NOMO-1 treated with dmso at 0.1 percent for 144 hours (cell line): ENCODE data around the gene CUBN.

ENCODE experiments used
- DNase-seq: peaks from one replicate; lab custom pipeline; 2025; ENCODE audit not compliant: unreplicated experiment; lab: John Stamatoyannopoulos, UW

The CUBN gene

GRCh38 chr10:17129741-17130140 lies at the start of gene CUBN:
TSS of gene CUBN (minus strand) at chr10:17129811. CDS start at chr10:17129765, 46 bp downstream.
- DNase-seq = no peak

GRCh38 chr10:17179002-17179401 lies 49.4 kb upstream of the CUBN start:
- peak; percentile 9 for DNase-seq

- no peak for DNase-seq
Observed at GRCh38 chr10:17178006-17178405, 48.4 kb upstream of the CUBN start.

- no peak for DNase-seq
Observed at GRCh38 chr10:17177014-17177413, 47.4 kb upstream of the CUBN start.

GRCh38 chr10:17176091-17176490 lies 46.5 kb upstream of the CUBN start:
- no peak for DNase-seq

- no peak for DNase-seq
Observed at GRCh38 chr10:17175551-17175950, 45.9 kb upstream of the CUBN start.

- no peak for DNase-seq
Observed at GRCh38 chr10:17174626-17175025, 45.0 kb upstream of the CUBN start.

- DNase-seq = no peak
Observed at GRCh38 chr10:17171141-17171641, 41.6 kb upstream of the CUBN start.

- no peak for DNase-seq
Observed at GRCh38 chr10:17169803-17170202, 40.2 kb upstream of the CUBN start.

- DNase-seq = no peak
Observed at GRCh38 chr10:17166699-17167098, 37.1 kb upstream of the CUBN start.

- no peak for DNase-seq
Observed at GRCh38 chr10:17162828-17163227, 33.2 kb upstream of the CUBN start.

GRCh38 chr10:17161775-17162174 lies 32.2 kb upstream of the CUBN start:
- no peak for DNase-seq

- no peak for DNase-seq
Observed at GRCh38 chr10:17157024-17157423, 27.4 kb upstream of the CUBN start.

GRCh38 chr10:17155826-17156225 lies 26.2 kb upstream of the CUBN start:
- DNase-seq = no peak

- no peak for DNase-seq
Observed at GRCh38 chr10:17154116-17154515, 24.5 kb upstream of the CUBN start.

GRCh38 chr10:17153321-17153720 lies 23.7 kb upstream of the CUBN start:
- DNase-seq = no peak

- no peak for DNase-seq
Observed at GRCh38 chr10:17151716-17152115, 22.1 kb upstream of the CUBN start.

GRCh38 chr10:17147884-17148489 lies 18.4 kb upstream of the CUBN start:
- DNase-seq = no peak

GRCh38 chr10:17146892-17147291 lies 17.3 kb upstream of the CUBN start:
- no peak for DNase-seq

GRCh38 chr10:17145239-17145638 lies 15.6 kb upstream of the CUBN start:
- no peak for DNase-seq

GRCh38 chr10:17144757-17145156 lies 15.1 kb upstream of the CUBN start:
- DNase-seq = no peak

- no peak for DNase-seq
Observed at GRCh38 chr10:17144032-17144431, 14.4 kb upstream of the CUBN start.

GRCh38 chr10:17143055-17143690 lies 13.6 kb upstream of the CUBN start:
- no peak for DNase-seq
